H1 (cell line): Measurements from ENCODE around the gene FAT1. TPM values are rescaled to one million over a fixed set of nuclear protein-coding genes. Genes with fewer than 3 reads are reported as not detected.

Experiments
- CTCF ChIA-PET: fragments of 300-600 bp; sonication (Branson Sonifier 250); formaldehyde crosslinking; loops from one replicate; lab custom pipeline; 2021; ENCODE audit not compliant: partially characterized antibody; lab: Charles Lee
- POLR2A ChIA-PET: fragments of 300-600 bp; sonication (Branson Sonifier 250); formaldehyde crosslinking; loops from one replicate; lab custom pipeline; 2021; ENCODE audit warnings: inconsistent platforms; ENCODE audit not compliant: partially characterized antibody; lab: Charles Lee
- DNase-seq, 2 experiments: peaks; one replicate each; pipeline versions ENCODE4 v3.0.0 to v3.0.0-alpha.2; 2010 to 2022; ENCODE audit warnings: low spot score in 2 of 2, low read depth in 1 of 2, mixed read lengths in 1 of 2
- FAIRE-seq: peaks from 2 replicates; lab custom pipeline; 2011; peaks lifted over from hg19 to GRCh38; lab: Jason Lieb, UNC
- H2AFZ ChIP-seq: 2 replicates; pipeline ENCODE4 v1.8.1; 2012; ENCODE audit warnings: low read length, inconsistent platforms
- H2AK5ac ChIP-seq: 2 replicates; pipeline ENCODE4 v1.6.1; 2013; ENCODE audit warnings: low read depth, low read length
- H2BK120ac ChIP-seq: replicated peaks from 2 replicates; pipeline ENCODE3; 2013; ENCODE audit warnings: low read depth, low read length, inconsistent platforms
- H2BK12ac ChIP-seq: 2 replicates; pipeline ENCODE4 v1.6.1; 2013; ENCODE audit warnings: low read depth, low read length
- H2BK15ac ChIP-seq: 2 replicates; pipeline ENCODE4 v1.6.1; 2013; ENCODE audit warnings: low read length
- H2BK20ac ChIP-seq: 2 replicates; pipeline ENCODE4 v1.6.1; 2013; ENCODE audit warnings: low read length
- H2BK5ac ChIP-seq: 2 replicates; pipeline ENCODE4 v1.6.1; 2013; ENCODE audit warnings: low read depth, low read length
- H3K14ac ChIP-seq: 2 replicates; pipeline ENCODE4 v1.6.1; 2013; ENCODE audit warnings: inconsistent platforms; ENCODE audit not compliant: insufficient read length
- H3K18ac ChIP-seq: 2 replicates; pipeline ENCODE4 v1.6.1; 2013; ENCODE audit warnings: low read length; ENCODE audit errors: extremely low read depth
- H3K23ac ChIP-seq: 2 replicates; pipeline ENCODE4 v1.6.1; 2013; ENCODE audit warnings: inconsistent platforms; ENCODE audit not compliant: insufficient read length
- H3K23me2 ChIP-seq: 2 replicates; pipeline ENCODE4 v1.6.1; 2013; ENCODE audit warnings: low read depth, low read length
- H3K27ac ChIP-seq: 2 replicates; pipeline ENCODE4 v1.6.1; 2011; ENCODE audit warnings: low read depth, low read length, inconsistent platforms
- H3K27me3 ChIP-seq, 4 experiments: replicated peaks in 1 of 4; 1 replicate in 1 of 4; 2 replicates in 3 of 4; pipeline versions ENCODE4 v1.6.1 to v1.8.1; 2011 to 2013; ENCODE audit warnings: low read length in 3 of 4, mild to moderate bottlenecking in 3 of 4, inconsistent platforms in 2 of 4, mixed read lengths in 2 of 4, moderate library complexity in 1 of 4; ENCODE audit not compliant: control insufficient read depth in 3 of 4, insufficient read depth in 3 of 4; ENCODE audit errors: extremely low read depth in 1 of 4
- H3K36me3 ChIP-seq, 4 experiments: 2 replicates each; pipeline versions ENCODE4 v1.6.1 to v1.8.1; 2011 to 2013; ENCODE audit warnings: mild to moderate bottlenecking in 4 of 4, low read length in 3 of 4, moderate library complexity in 2 of 4, control low read depth in 1 of 4, inconsistent platforms in 1 of 4; ENCODE audit not compliant: insufficient read depth in 4 of 4, control insufficient read depth in 2 of 4
- H3K4ac ChIP-seq: replicated peaks from 2 replicates; pipeline ENCODE3; 2013; ENCODE audit warnings: low read length, low read depth, mixed read lengths, inconsistent platforms; ENCODE audit not compliant: insufficient read length
- H3K4me1 ChIP-seq, 4 experiments: replicated peaks in 1 of 4; 1 replicate in 1 of 4; 2 replicates in 3 of 4; pipeline versions ENCODE4 v1.6.1 to v1.8.1; 2011 to 2013; ENCODE audit warnings: low read length in 3 of 4, inconsistent platforms in 2 of 4, mixed read lengths in 1 of 4; ENCODE audit not compliant: insufficient read depth in 4 of 4, control insufficient read depth in 3 of 4
- H3K4me2 ChIP-seq, 2 experiments: 2 replicates each; pipeline versions ENCODE4 v1.6.1 to v1.8.1; 2011 to 2013; ENCODE audit warnings: low read depth in 2 of 2, low read length in 2 of 2, control low read depth in 1 of 2, inconsistent platforms in 1 of 2, mild to moderate bottlenecking in 1 of 2; ENCODE audit not compliant: insufficient read depth in 1 of 2
- H3K4me3 ChIP-seq, 4 experiments: fragments of 200-600, 300-600 bp in 1 of 4; sonication (generic), shearing (Covaris generic), sonication (Bioruptor Twin) in 1 of 4; 2 replicates each; pipeline versions ENCODE4 v1.5.1 to v1.8.1; 2011 to 2016; ENCODE audit warnings: low read length in 4 of 4, low read depth in 3 of 4, control low read depth in 2 of 4, inconsistent platforms in 2 of 4, mild to moderate bottlenecking in 2 of 4, mixed read lengths in 1 of 4, moderate library complexity in 1 of 4; ENCODE audit not compliant: insufficient read depth in 2 of 4; ENCODE audit errors: extremely low read depth in 1 of 4
- H3K56ac ChIP-seq: replicated peaks from 2 replicates; pipeline ENCODE3; 2013; ENCODE audit warnings: low read depth, mild to moderate bottlenecking, mixed read lengths, low read length, inconsistent platforms; ENCODE audit not compliant: insufficient read length
- H3K79me1 ChIP-seq: 2 replicates; pipeline ENCODE4 v1.6.1; 2013; ENCODE audit warnings: low read depth, low read length, control low read depth
- H3K79me2 ChIP-seq, 2 experiments: 2 replicates each; pipeline versions ENCODE4 v1.6.1 to v1.8.1; 2012 to 2013; ENCODE audit warnings: low read length in 2 of 2, mild to moderate bottlenecking in 2 of 2, inconsistent platforms in 1 of 2; ENCODE audit not compliant: insufficient read depth in 2 of 2, control insufficient read depth in 1 of 2
- H3K9ac ChIP-seq, 4 experiments: replicated peaks in 1 of 4; 1 replicate in 1 of 4; 2 replicates in 3 of 4; pipeline versions ENCODE4 v1.6.1 to v1.8.1; 2011 to 2013; ENCODE audit warnings: low read depth in 3 of 4, low read length in 3 of 4, control low read depth in 2 of 4, mild to moderate bottlenecking in 2 of 4, moderate library complexity in 2 of 4, inconsistent platforms in 1 of 4; ENCODE audit errors: extremely low read depth in 1 of 4
- H3K9me3 ChIP-seq, 2 experiments: 2 replicates each; pipeline versions ENCODE4 v1.6.1 to v1.8.1; 2012 to 2013; ENCODE audit warnings: mild to moderate bottlenecking in 2 of 2, moderate library complexity in 2 of 2, control low read depth in 1 of 2, inconsistent platforms in 1 of 2, low read depth in 1 of 2, low read length in 1 of 2, mixed read lengths in 1 of 2; ENCODE audit not compliant: insufficient read depth in 2 of 2
- H4K20me1 ChIP-seq, 2 experiments: replicated peaks in 1 of 2; 2 replicates each; pipeline versions ENCODE3 to v1.8.1; 2011 to 2013; ENCODE audit warnings: inconsistent platforms in 2 of 2, low read length in 2 of 2, mild to moderate bottlenecking in 1 of 2; ENCODE audit not compliant: insufficient read depth in 2 of 2, control insufficient read depth in 1 of 2
- H4K5ac ChIP-seq: 2 replicates; pipeline ENCODE4 v1.6.1; 2013; ENCODE audit warnings: low read length, low read depth, mixed read lengths, inconsistent platforms; ENCODE audit not compliant: insufficient read length
- H4K8ac ChIP-seq: 2 replicates; pipeline ENCODE4 v1.8.0; 2013; ENCODE audit warnings: mild to moderate bottlenecking, moderate library complexity, low read length, inconsistent platforms; ENCODE audit not compliant: insufficient read depth; ENCODE audit errors: extremely low read depth
- H4K91ac ChIP-seq: replicated peaks from 2 replicates; pipeline ENCODE3; 2013; ENCODE audit warnings: low read length, mixed read lengths, inconsistent platforms; ENCODE audit not compliant: insufficient read length
- BCL11A ChIP-seq, 2 experiments: IDR thresholded peaks; one replicate each; pipeline ENCODE4 v1.6.1; 2011; ENCODE audit warnings: low read depth in 2 of 2, low read length in 2 of 2, mild to moderate bottlenecking in 2 of 2
- CHD2 ChIP-seq: IDR thresholded peaks from 2 replicates; pipeline ENCODE4 v1.6.1; 2012; ENCODE audit warnings: low read length, improper control_type of control experiment
- EP300 ChIP-seq, 2 experiments: IDR thresholded peaks; 1 replicate in 1 of 2; 2 replicates in 1 of 2; pipeline ENCODE4 v1.6.1; 2011 to 2012; ENCODE audit warnings: low read depth in 2 of 2, low read length in 2 of 2, mild to moderate bottlenecking in 2 of 2, borderline replicate concordance in 1 of 2, inconsistent platforms in 1 of 2, moderate library complexity in 1 of 2
- FOSL1 ChIP-seq: IDR thresholded peaks from 2 replicates; pipeline ENCODE4 v1.6.1; 2011; ENCODE audit warnings: mild to moderate bottlenecking, low read depth, low read length, moderate library complexity; ENCODE audit not compliant: insufficient read depth
- GABPA ChIP-seq: IDR thresholded peaks from 2 replicates; pipeline ENCODE4 v1.6.1; 2011; ENCODE audit warnings: mild to moderate bottlenecking, low read length, moderate library complexity, borderline replicate concordance; ENCODE audit not compliant: insufficient read depth
- JUND ChIP-seq: IDR thresholded peaks from 2 replicates; pipeline ENCODE4 v1.6.1; 2011; ENCODE audit warnings: mild to moderate bottlenecking, improper control_type of control experiment, low read length
- KDM1A ChIP-seq: fragments of 200-600, 300-600 bp; sonication (generic); IDR thresholded peaks from 2 replicates; pipeline ENCODE4 v1.7.1; 2016; ENCODE audit warnings: mild to moderate bottlenecking, low read length, borderline replicate concordance
- KDM4A ChIP-seq: IDR thresholded peaks from one replicate; pipeline ENCODE4 v1.7.1; 2012; ENCODE audit warnings: low read depth, mild to moderate bottlenecking, moderate library complexity, low read length, inconsistent platforms; ENCODE audit not compliant: severe bottlenecking
- NRF1 ChIP-seq: IDR thresholded peaks from 2 replicates; pipeline ENCODE4 v1.6.1; 2011; ENCODE audit warnings: mild to moderate bottlenecking, low read depth, low read length, improper control_type of control experiment
- SAP30 ChIP-seq: fragments of 300-600 bp; sonication (generic); IDR thresholded peaks from 2 replicates; pipeline ENCODE4 v1.7.1; 2012; ENCODE audit warnings: low read length, moderate library complexity, mild to moderate bottlenecking, inconsistent platforms; ENCODE audit not compliant: insufficient read depth, insufficient replicate concordance
- SIX5 ChIP-seq: IDR thresholded peaks from 2 replicates; pipeline ENCODE4 v1.6.1; 2011; ENCODE audit warnings: mild to moderate bottlenecking, low read depth, low read length
- SP4 ChIP-seq: IDR thresholded peaks from 2 replicates; pipeline ENCODE4 v1.6.1; 2012; ENCODE audit warnings: low read length, inconsistent platforms
- TAF7 ChIP-seq: optimal IDR thresholded peaks from 2 replicates; pipeline ENCODE3; 2011; ENCODE audit warnings: low read depth, mild to moderate bottlenecking, inconsistent platforms, low read length, moderate library complexity, borderline replicate concordance
- WGBS, 2 experiments: shearing (Covaris generic) in 1 of 2; methylation state at CpG; one replicate each; pipeline versions ENCODE4 v1.1.6 to v1.1.7; 2013 to 2015; ENCODE audit warnings: low lambda C conversion rate in 2 of 2, mixed read lengths in 2 of 2, inconsistent platforms in 1 of 2, low coverage in 1 of 2, missing lambda C conversion rate in 1 of 2; ENCODE audit not compliant: insufficient replicate concordance in 2 of 2, insufficient coverage in 1 of 2, insufficient read length in 1 of 2; ENCODE audit errors: extremely low coverage in 1 of 2, missing lambda C conversion rate in 1 of 2; 5-methylcytosine and 5-hydroxymethylcytosine counted together
- polyA plus RNA-seq, 7 experiments: library from polyadenylated mRNA; depleted of rRNA in 3 of 7; stranded (reverse) in 5 of 7; unstranded in 2 of 7; fragments of >200 nt in 5 of 7; fragments of 200-250 nt in 2 of 7; gene quantifications; 1 replicate in 5 of 7; 2 replicates in 1 of 7; 4 replicates in 1 of 7; pipeline versions ENCODE4 v1.2.1 to v1.2.3, GENCODE V29; 2011 to 2013; ENCODE audit warnings: missing spikeins in 2 of 7, mixed read lengths in 2 of 7
- total RNA-seq: library from RNA; stranded (reverse); fragmentation: NEBNext Ultra II Directional; extraction: Animal tissue kit (Norgen Biotek cat#: 25700); gene quantifications from 2 replicates; pipeline ENCODE4 v1.2.1, GENCODE V29; 2021
- TF ChIP-seq, protein P1 (sequence below): IDR thresholded peaks from 2 replicates; pipeline ENCODE4 v1.6.1; 2012; ENCODE audit warnings: inconsistent platforms

The FAT1 gene
- total and polyA plus RNA-seq, 2 of the 8 experiments (the other 6 are each of a cell fraction or from before 2014, with no cell fraction given), result 94.4 to 137 TPM

DNA sequence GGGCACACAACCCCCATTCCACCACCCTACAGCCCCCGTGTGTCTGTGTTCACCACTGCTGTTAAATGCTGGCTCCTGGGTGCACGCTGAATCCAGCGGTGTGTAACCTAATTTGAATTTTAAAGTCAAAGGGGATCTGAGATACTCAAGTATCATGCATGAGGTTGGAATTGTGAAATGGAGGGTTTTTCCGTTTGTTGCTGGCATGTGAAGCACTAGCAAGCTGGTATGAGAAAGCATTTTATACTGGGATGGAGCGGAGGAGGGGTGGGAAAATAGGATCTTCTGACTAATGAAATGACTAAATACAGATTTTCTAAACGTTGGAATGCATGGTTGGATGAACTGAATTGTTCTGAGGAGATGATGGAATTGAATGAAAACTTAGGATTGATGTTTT lies 36.9 kb upstream of the FAT1 start:
- POLR2A ChIA-PET, result no interaction called here
- Histone ChIP-seq H3K9ac (no peak overlapping the region), H3K14ac (no peak overlapping the region), H4K20me1 (no peaks in the 10 kb centered on the region), H3K4me2 (no peak overlapping the region), H2BK20ac (no peak overlapping the region), H3K27me3 (no peaks in the 10 kb centered on the region), H2BK120ac (no peak overlapping the region), H2BK5ac (no peak overlapping the region), H3K4ac (no peak overlapping the region), H2AK5ac (no peak overlapping the region), H3K18ac (no peak overlapping the region; the same call in 1 of the 2 replicates), H3K56ac (no peak overlapping the region), H2BK15ac (no peak overlapping the region), H4K8ac (no peak overlapping the region), H3K79me1 (no peaks in the 10 kb centered on the region), H3K27ac (no peak overlapping the region), H3K4me1 (peaks cover 0 to under 1% (median 0%) of the 10 kb centered on the region in 4 experiments; a peak in 1 of 7 replicates), H4K5ac (no peak overlapping the region), H3K4me3 (no peak overlapping the region), H2BK12ac (no peak overlapping the region), H3K79me2 (no peaks in the 10 kb centered on the region), H3K23me2 (no peaks in the 10 kb centered on the region), H3K23ac (no peak overlapping the region), H3K9me3 (no peaks in the 10 kb centered on the region), H2AFZ (no peak overlapping the region), H3K36me3 (no peaks in the 10 kb centered on the region), H4K91ac (no peak overlapping the region)
- no peak for FAIRE-seq
- DNase-seq, result no peak
- WGBS, 2 experiments, result 87% methylated on average over 6 of the region's 6 CpGs; no CpG with 5 or more reads in 1 of the 2 experiments
- CTCF ChIA-PET, result interaction anchor here (0.5 to 1.1 kb wide), 4 partner anchors 10 to 804 kb away, joined by 3 read pairs; no protein-coding TSS in a partner anchor
- TF ChIP-seq TAF7 (no peak), SAP30 (no peak), FOSL1 (no peak), SP4 (no peak), KDM1A (no peak), GABPA (no peak), EP300 (IDR thresholded peaks at IDR 0.05; ENCODE audit: borderline replicate concordance in 1 of 2, low read depth in 2 of 2, low read length in 2 of 2) (no peak), BCL11A (IDR thresholded peaks at IDR 0.05; ENCODE audit: low read depth in 2 of 2, low read length in 2 of 2) (no peak), KDM4A (no peak), JUND (no peak), NRF1 (no peak), CHD2 (no peak), SIX5 (no peak)
- TF ChIP-seq, protein P1, sequence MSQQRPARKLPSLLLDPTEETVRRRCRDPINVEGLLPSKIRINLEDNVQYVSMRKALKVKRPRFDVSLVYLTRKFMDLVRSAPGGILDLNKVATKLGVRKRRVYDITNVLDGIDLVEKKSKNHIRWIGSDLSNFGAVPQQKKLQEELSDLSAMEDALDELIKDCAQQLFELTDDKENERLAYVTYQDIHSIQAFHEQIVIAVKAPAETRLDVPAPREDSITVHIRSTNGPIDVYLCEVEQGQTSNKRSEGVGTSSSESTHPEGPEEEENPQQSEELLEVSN, result no peak
